Heart right ventricle (tissue), 16 donors: ENCODE data around the gene MAPT. TPM values are rescaled to one million over a fixed set of nuclear protein-coding genes. Genes with fewer than 3 reads are reported as not detected.
A peak's percentile ranks its signal among the peaks of the same experiment; 100 is the strongest.
"Not testable (repeated sequence)": the region's sequence is repeated elsewhere in the genome, so short reads cannot be mapped to it uniquely, and the experiment has no call there.

ENCODE experiments used
- ATAC-seq, 8 donors: fragments of 200-7000 bp; cut with Tn5 transposase; one replicate each; pipeline ENCODE4 v1.9.1; 2020; ENCODE audit warnings: mild to moderate bottlenecking in 8 of 8, moderate library complexity in 8 of 8, moderate number of reproducible peaks in 1 of 8
- DNase-seq, 2 donors: peaks; one replicate each; pipeline ENCODE4 v3.0.0-alpha.2; 2020
- H3K27ac ChIP-seq, 10 donors: fragments of 200-600 bp; sonication (generic) in 2 of 10; one replicate each; pipeline versions ENCODE4 v1.5.0 to v1.8.0; 2020 to 2022; ENCODE audit warnings: mild to moderate bottlenecking in 3 of 10
- H3K27me3 ChIP-seq, 7 donors: fragments of 200-600 bp; one replicate each; pipeline ENCODE4 v1.8.0; 2021 to 2022; ENCODE audit warnings: mild to moderate bottlenecking in 2 of 7
- H3K36me3 ChIP-seq, 9 donors: fragments of 200-600 bp; sonication (generic) in 1 of 9; one replicate each; pipeline versions ENCODE4 v1.5.0 to v1.8.0; 2020 to 2022; ENCODE audit warnings: mild to moderate bottlenecking in 2 of 9
- H3K4me1 ChIP-seq, 9 donors: fragments of 200-600 bp; sonication (generic) in 1 of 9; one replicate each; pipeline versions ENCODE4 v1.5.0 to v1.8.0; 2020 to 2022; ENCODE audit warnings: mild to moderate bottlenecking in 4 of 9
- H3K4me3 ChIP-seq, 10 donors: fragments of 200-600 bp; sonication (generic) in 2 of 10; one replicate each; pipeline versions ENCODE4 v1.5.0 to v1.8.0; 2020 to 2022; ENCODE audit warnings: mild to moderate bottlenecking in 7 of 10, moderate library complexity in 2 of 10
- H3K9me3 ChIP-seq, 11 donors: fragments of 200-600 bp in 10 of 11; sonication (generic) in 2 of 11; one replicate each; pipeline versions ENCODE4 v1.5.0 to v1.8.0; 2013 to 2022; ENCODE audit warnings: mild to moderate bottlenecking in 2 of 11, control low read depth in 1 of 11, moderate library complexity in 1 of 11
- CTCF ChIP-seq, 9 donors: fragments of 200-600 bp; sonication (generic) in 2 of 9; IDR thresholded peaks; one replicate each; pipeline versions ENCODE4 v1.5.0 to v1.8.0; 2021 to 2022; ENCODE audit warnings: antibody characterized with exemption in 9 of 9, mild to moderate bottlenecking in 5 of 9, moderate library complexity in 1 of 9
- WGBS, 2 donors: extraction: QIAGEN DNeasy Blood & Tissue Kit; methylation state at CpG; one replicate each; pipeline ENCODE4 v1.1.7; 2013; ENCODE audit warnings: inconsistent platforms in 1 of 2; 5-methylcytosine and 5-hydroxymethylcytosine counted together
- intact Hi-C, 10 donors: fragments of 100-400 bp; cut with DNase I; formaldehyde crosslinking; loops; one replicate each; pipeline versions ENCODE4 v1.11.1 to v1.14.2; 2022
- polyA plus RNA-seq, 2 donors: library from polyadenylated mRNA; stranded (reverse); fragments of 200-250 nt; gene quantifications; one replicate each; pipeline ENCODE4 v1.2.3, GENCODE V29; 2013
- total RNA-seq, 10 donors: library from RNA; stranded (reverse); fragmentation: NEBNext Ultra II Directional in 3 of 10; extraction: Animal tissue kit (Norgen Biotek cat#: 25700) in 3 of 10; gene quantifications; one replicate each; pipeline versions ENCODE4 v1.2.1 to v1.2.4, GENCODE V29; 2021 to 2023
- donor health status: Arrhythmogenic right ventricular cardiomyopathy.
- donor health status: ischemic (EF 13 %, LVEDD 7.1; RV severe dilation, severe dysfunction).
- donor health status: healthy with polysubstance abuse.
- donor health status: DM: no; HTN: yes; CAD: no.
- donor health status: DM: no; HTN: no; CAD: no.
- donor health status: ischemic (EF 25% LVEDD 6.9; RV normal size, moderate dysfunction).
- donor health status: ischemic (EF 25% LVEDD 5.7; RV mildly dilated, moderate dysfunction).
- donor health status: healthy.
- donor health status: DM: yes; HTN: yes; CAD: no.
- donor health status: Ischemic cardiomyopathy.
- donor health status: ischemic (EF 35%, LVEDD 5.7; RV mildly dilated, moderate dysfunction).
- donor health status: nonischemic (EF 11% LVEDD 7.7; RV severe dilation, severe dysfunction).
- donor health status: DM: yes; HTN: yes; CAD: no.
- donor health status: PGD.
- donor health status: ischemic (EF 29% LVEDD 5.4; RV normal size, mild dysfunction).
- donor health status: nonischemic (EF 23%, LVEDD 6.1; RV moderate dilation, normal function).

Gene MAPT
- total and polyA plus RNA-seq, 12 donors: 0.90 to 63.3 (median 32.5) TPM

- H3K36me3 ChIP-seq: no peaks in the 10 kb centered on the region
- DNase-seq (no peak), ATAC-seq (no peak)
- H3K27ac ChIP-seq: no peak overlapping the region
- TF ChIP-seq CTCF (IDR thresholded peaks at IDR 0.05): no peak
- H3K9me3 ChIP-seq: no peaks in the 10 kb centered on the region
- 94% methylated on average over 10 of the region's 10 CpGs for WGBS, 2 donors
- no peaks in the 10 kb centered on the region for H3K27me3 ChIP-seq
- H3K4me1 ChIP-seq: peaks cover 0 to 8% (median 4%) of the 10 kb centered on the region in 9 donors
- no peak overlapping the region for H3K4me3 ChIP-seq
- intact Hi-C loops: loop anchor here in 1 of 10 donors (10.0 kb wide), 1 partner anchor 71 kb away; no protein-coding TSS in a partner anchor
Measured at GRCh38 chr17:45935710-45936509, 41.6 kb downstream of the MAPT start.

- 72 to 74% methylated on average over 4 of the region's 4 CpGs for WGBS, 2 donors
- no peak for ATAC-seq
Measured at GRCh38 chr17:45936610-45937009, 42.3 kb downstream of the MAPT start.

GRCh38 chr17:45937186-45937585 is 42.8 kb downstream of the MAPT start:
- intact Hi-C loops: loop anchor here in 1 of 10 donors (10.0 kb wide), 1 partner anchor 72 kb away; no protein-coding TSS in a partner anchor
- not testable (repeated sequence) for H3K36me3 ChIP-seq, ATAC-seq, H3K9me3 ChIP-seq, DNase-seq, H3K4me3 ChIP-seq, H3K27me3 ChIP-seq, H3K27ac ChIP-seq
- peaks cover 0 to 19% (median 12%) of the 10 kb centered on the region in 9 donors for H3K4me1 ChIP-seq

More at GRCh38 chr17:45936610-45937009, 42.3 kb downstream of the MAPT start:
- no peak overlapping the region for H3K27ac ChIP-seq
- DNase-seq: no peak
- H3K9me3 ChIP-seq: no peaks in the 10 kb centered on the region
- intact Hi-C loops: loop anchor here in 1 of 10 donors (10.0 kb wide), 1 partner anchor 72 kb away; no protein-coding TSS in a partner anchor
- TF ChIP-seq CTCF (IDR thresholded peaks at IDR 0.05): no peak
- H3K4me3 ChIP-seq: no peak overlapping the region
- H3K4me1 ChIP-seq: peaks cover 0 to 14% (median 7%) of the 10 kb centered on the region in 9 donors
- H3K27me3 ChIP-seq: no peaks in the 10 kb centered on the region
- H3K36me3 ChIP-seq: no peaks in the 10 kb centered on the region

GRCh38 chr17:45939395-45939794 is 45.0 kb downstream of the MAPT start:
- peaks cover 0 to 30% (median 19%) of the 10 kb centered on the region in 9 donors for H3K4me1 ChIP-seq
- H3K36me3 ChIP-seq: no peaks in the 10 kb centered on the region
- no peak for ATAC-seq
- no peaks in the 10 kb centered on the region for H3K9me3 ChIP-seq
- TF ChIP-seq CTCF (IDR thresholded peaks at IDR 0.05): no peak
- H3K27ac ChIP-seq: no peak overlapping the region
- no peak overlapping the region for H3K4me3 ChIP-seq
- intact Hi-C loops: loop anchor here in 1 of 10 donors (10.0 kb wide), 1 partner anchor 75 kb away; no protein-coding TSS in a partner anchor
- no peaks in the 10 kb centered on the region for H3K27me3 ChIP-seq
- WGBS, 2 donors: 74 to 77% methylated on average over 5 of the region's 5 CpGs
- no peak for DNase-seq

GRCh38 chr17:45940293-45940692 is 45.9 kb downstream of the MAPT start:
- intact Hi-C loops: loop anchor here in 2 of 10 donors (5.0 kb wide), 2 partner anchors 38 to 48 kb away; partner anchors contain the start of gene MAPT (in 1 of the 2)
- Histone ChIP-seq H3K4me1 (peaks cover 0 to 30% (median 19%) of the 10 kb centered on the region in 9 donors), H3K27me3 (no peaks in the 10 kb centered on the region), H3K4me3 (no peak overlapping the region), H3K27ac (peak overlapping the region in 2 of 10 donors; percentile 49 to 56), H3K36me3 (no peaks in the 10 kb centered on the region), H3K9me3 (no peaks in the 10 kb centered on the region)
- no peak for TF ChIP-seq CTCF (IDR thresholded peaks at IDR 0.05)
- WGBS, 2 donors: 80 to 85% methylated on average over 4 of the region's 4 CpGs
- DNase-seq (no peak), ATAC-seq (no peak)
